ENCODE results near the gene INPP4A.
A peak's percentile ranks its signal among the peaks of the same experiment; 100 is the strongest.

The INPP4A gene

GRCh38 chr2:98482362-98482761 lies 37.7 kb downstream of the INPP4A start:
- H3K36me3 Mint-ChIP-seq (ENCODE audit: low read depth): no peaks in the 10 kb centered on the region

GRCh38 chr2:98483257-98483861 lies 38.7 kb downstream of the INPP4A start:
- Mint-ChIP-seq H3K27me3 (ENCODE audit: low read depth) (no peaks in the 10 kb centered on the region), H3K36me3 (ENCODE audit: low read depth) (no peaks in the 10 kb centered on the region), H3K4me3 (no peak overlapping the region), H3K9me3 (no peaks in the 10 kb centered on the region), H3K27ac (no peak overlapping the region), H3K4me1 (peaks cover 56% of the 10 kb centered on the region)
- TF ChIP-seq CTCF (IDR thresholded peaks at IDR 0.05; ENCODE audit: unreplicated experiment in 3 of 3): no peak

More at GRCh38 chr2:98482362-98482761, 37.7 kb downstream of the INPP4A start:
- Mint-ChIP-seq H3K4me1 (peaks cover 61% of the 10 kb centered on the region), H3K27me3 (ENCODE audit: low read depth) (no peaks in the 10 kb centered on the region), H3K9me3 (no peaks in the 10 kb centered on the region), H3K27ac (no peak overlapping the region), H3K4me3 (no peak overlapping the region)
- no peak for TF ChIP-seq CTCF (IDR thresholded peaks at IDR 0.05; ENCODE audit: unreplicated experiment in 3 of 3)

GRCh38 chr2:98484121-98484557 lies 39.5 kb downstream of the INPP4A start:
- no peaks in the 10 kb centered on the region for H3K9me3 Mint-ChIP-seq
- TF ChIP-seq CTCF (IDR thresholded peaks at IDR 0.05; ENCODE audit: unreplicated experiment in 3 of 3): no peak
- no peak overlapping the region for H3K4me3 Mint-ChIP-seq
- peaks cover 57% of the 10 kb centered on the region for H3K4me1 Mint-ChIP-seq
- no peaks in the 10 kb centered on the region for H3K36me3 Mint-ChIP-seq (ENCODE audit: low read depth)
- no peaks in the 10 kb centered on the region for H3K27me3 Mint-ChIP-seq (ENCODE audit: low read depth)
- H3K27ac Mint-ChIP-seq: no peak overlapping the region

GRCh38 chr2:98484652-98485452 lies 40.2 kb downstream of the INPP4A start:
- H3K4me1 Mint-ChIP-seq: peaks cover 54% of the 10 kb centered on the region
- peak overlapping the region in 1 of 3 experiments; percentile 27 for H3K27ac Mint-ChIP-seq
- no peak overlapping the region for H3K4me3 Mint-ChIP-seq
- no peaks in the 10 kb centered on the region for H3K27me3 Mint-ChIP-seq (ENCODE audit: low read depth)
- H3K9me3 Mint-ChIP-seq: no peaks in the 10 kb centered on the region
- no peaks in the 10 kb centered on the region for H3K36me3 Mint-ChIP-seq (ENCODE audit: low read depth)
- no peak for TF ChIP-seq CTCF (IDR thresholded peaks at IDR 0.05; ENCODE audit: unreplicated experiment in 3 of 3)

- Mint-ChIP-seq H3K27ac (peak overlapping the region in 1 of 3 experiments; percentile 27), H3K9me3 (no peaks in the 10 kb centered on the region), H3K27me3 (ENCODE audit: low read depth) (no peaks in the 10 kb centered on the region), H3K36me3 (ENCODE audit: low read depth) (no peaks in the 10 kb centered on the region), H3K4me3 (no peak overlapping the region), H3K4me1 (peaks cover 49% of the 10 kb centered on the region)
- TF ChIP-seq CTCF (IDR thresholded peaks at IDR 0.05; ENCODE audit: unreplicated experiment in 3 of 3): no peak
Observed at GRCh38 chr2:98485453-98485755, 40.7 kb downstream of the INPP4A start.

Measured in nephron (organoid).